M059J (cell line): Measurements from ENCODE around the gene AXIN1. TPM values are rescaled to one million over a fixed set of nuclear protein-coding genes. Genes with fewer than 3 reads are reported as not detected.

Experiments used
- DNase-seq: peaks from one replicate; pipeline ENCODE4 v3.0.0-alpha.2; 2012; ENCODE audit warnings: low read depth
- total RNA-seq: library from RNA; depleted of rRNA; stranded (reverse); fragments of >200 nt; shearing (Covaris generic); gene quantifications from 2 replicates; pipeline ENCODE4 v1.2.3, GENCODE V29; 2014

Gene AXIN1
- total RNA-seq, 1 experiment from 2014 or later = 15.5 TPM

GRCh38 chr16:333406-334094 lies 19.0 kb downstream of the AXIN1 start:
- no peak for DNase-seq

- peak; percentile 60 for DNase-seq
Measured at GRCh38 chr16:331181-331814, 21.2 kb downstream of the AXIN1 start.

- no peak for DNase-seq
Measured at GRCh38 chr16:330741-331140, 21.8 kb downstream of the AXIN1 start.

- no peak for DNase-seq
Measured at GRCh38 chr16:325375-326145, 27.0 kb downstream of the AXIN1 start.

GRCh38 chr16:324451-325334 lies 27.8 kb downstream of the AXIN1 start:
- DNase-seq = no peak

GRCh38 chr16:324201-324450 lies 28.4 kb downstream of the AXIN1 start:
- DNase-seq = no peak

GRCh38 chr16:322476-323143 lies 29.9 kb downstream of the AXIN1 start:
- no peak for DNase-seq

GRCh38 chr16:321532-321931 lies 31.0 kb downstream of the AXIN1 start:
- no peak for DNase-seq

- no peak for DNase-seq
Measured at GRCh38 chr16:320206-320605, 32.3 kb downstream of the AXIN1 start.

- no peak for DNase-seq
Measured at GRCh38 chr16:318628-319027, 33.9 kb downstream of the AXIN1 start.

GRCh38 chr16:317583-317982 lies 34.9 kb downstream of the AXIN1 start:
- no peak for DNase-seq

- DNase-seq = no peak
Measured at GRCh38 chr16:316741-317464, 35.6 kb downstream of the AXIN1 start.

GRCh38 chr16:314795-315299 lies 37.7 kb downstream of the AXIN1 start:
- DNase-seq = no peak

GRCh38 chr16:314351-314750 lies 38.2 kb downstream of the AXIN1 start:
- DNase-seq = no peak

- no peak for DNase-seq
Measured at GRCh38 chr16:311725-312124, 40.8 kb downstream of the AXIN1 start.

- no peak for DNase-seq
Measured at GRCh38 chr16:309476-309875, 43.0 kb downstream of the AXIN1 start.

- no peak for DNase-seq
Measured at GRCh38 chr16:307691-308312, 44.7 kb downstream of the AXIN1 start.

- no peak for DNase-seq
Measured at GRCh38 chr16:306911-307370, 45.6 kb downstream of the AXIN1 start.

- DNase-seq = no peak
Measured at GRCh38 chr16:305916-306626, 46.5 kb downstream of the AXIN1 start.
